ENCODE data around the gene SLC18B1. TPM values are rescaled to one million over a fixed set of nuclear protein-coding genes. Genes with fewer than 3 reads are reported as not detected.

Gene SLC18B1
- total RNA-seq, 2 experiments from 2014 or later: 5.8 to 6.0 TPM

GRCh38 chr6:132812255-132812732 is 13.9 kb upstream of the SLC18B1 start:
- Histone ChIP-seq H3K4me1 (ENCODE audit: insufficient read depth, low read length, poor library complexity, severe bottlenecking) (peaks cover 29% of the 10 kb centered on the region), H4K20me1 (ENCODE audit: insufficient read depth, low read length) (peaks cover 25% of the 10 kb centered on the region), H3K4me3 (ENCODE audit: low read depth, low read length, poor library complexity, severe bottlenecking) (peak overlapping the region; percentile 93), H2AFZ (ENCODE audit: low read length) (peak overlapping the region; percentile 86), H3K9me2 (ENCODE audit: insufficient read depth, low read length) (no peaks in the 10 kb centered on the region), H3K79me2 (ENCODE audit: insufficient read depth, low read depth, low read length) (peaks cover 30% of the 10 kb centered on the region), H3K27ac (ENCODE audit: low read depth, low read length, poor library complexity, severe bottlenecking) (peak overlapping the region; percentile 88), H3K4me2 (ENCODE audit: low read length) (peak overlapping the region; percentile 93), H3K9me3 (ENCODE audit: low read length) (no peaks in the 10 kb centered on the region), H3K36me3 (ENCODE audit: insufficient read depth, low read length) (peaks cover 29% of the 10 kb centered on the region)
- DNase-seq (ENCODE audit: low spot score): peak; percentile 46
- ChIA-PET POLR2A (interaction anchor here (0.6 to 3.5 kb wide), 19 partner anchors 8 to 543 kb away, joined by 3 to 36 read pairs (median 4); partner anchors contain the start of genes SLC18B1, STX7 and VNN2), CTCF (ENCODE audit: unreplicated experiment) (interaction anchor here (1.0 kb wide), 1 partner anchor 13 kb away, joined by 3 read pairs; no protein-coding TSS in a partner anchor)
- BruUV-seq (replicated peaks): no TSS peak
- TF ChIP-seq EZH2phosphoT487 (IDR thresholded peaks at IDR 0.05; ENCODE audit: borderline replicate concordance, low read depth, low read length): no peak
- TF ChIP-seq CTCF (conservative IDR thresholded peaks at IDR 0.05; ENCODE audit: low read length): no peak
- intact Hi-C loops (cut with micrococcal nuclease; ENCODE audit: unreplicated experiment): loop anchor here (5.0 to 10.0 kb wide), 4 partner anchors 315 to 1143 kb away; partner anchors contain the start of gene TBPL1

- no peak for DNase-seq (ENCODE audit: low spot score)
- Histone ChIP-seq H3K4me1 (ENCODE audit: insufficient read depth, low read length, poor library complexity, severe bottlenecking) (peaks cover 19% of the 10 kb centered on the region), H3K79me2 (ENCODE audit: insufficient read depth, low read depth, low read length) (peaks cover 20% of the 10 kb centered on the region), H4K20me1 (ENCODE audit: insufficient read depth, low read length) (peaks cover 15% of the 10 kb centered on the region), H3K36me3 (ENCODE audit: insufficient read depth, low read length) (peaks cover 19% of the 10 kb centered on the region), H3K9me2 (ENCODE audit: insufficient read depth, low read length) (no peaks in the 10 kb centered on the region), H3K9me3 (ENCODE audit: low read length) (no peaks in the 10 kb centered on the region), H2AFZ (ENCODE audit: low read length) (peak overlapping the region; percentile 7; the same call in 1 of the 2 replicates), H3K4me2 (ENCODE audit: low read length) (no peak overlapping the region), H3K27ac (ENCODE audit: low read depth, low read length, poor library complexity, severe bottlenecking) (no peak overlapping the region), H3K4me3 (ENCODE audit: low read depth, low read length, poor library complexity, severe bottlenecking) (no peak overlapping the region)
- TF ChIP-seq EZH2phosphoT487 (IDR thresholded peaks at IDR 0.05; ENCODE audit: borderline replicate concordance, low read depth, low read length) (no peak), CTCF (conservative IDR thresholded peaks at IDR 0.05; ENCODE audit: low read length) (no peak)
- BruUV-seq (replicated peaks): no TSS peak
- ChIA-PET CTCF (ENCODE audit: unreplicated experiment) (no interaction called here), POLR2A (interaction anchor here (0.6 to 3.5 kb wide), 7 partner anchors 13 to 542 kb away, joined by 3 to 36 read pairs (median 5); partner anchors contain the start of genes SLC18B1 and STX7)
- intact Hi-C loops (cut with micrococcal nuclease; ENCODE audit: unreplicated experiment): loop anchor here (5.0 to 10.0 kb wide), 4 partner anchors 314 to 1144 kb away; partner anchors contain the start of gene TBPL1
These were observed 12.8 kb upstream of the SLC18B1 start for GRCh38 chr6:132811276-132811675.

GRCh38 chr6:132805548-132805947 is 7.1 kb upstream of the SLC18B1 start:
- no peaks in the 10 kb centered on the region for H3K9me3 ChIP-seq (ENCODE audit: low read length)
- no peak overlapping the region for H2AFZ ChIP-seq (ENCODE audit: low read length)
- H3K4me3 ChIP-seq (ENCODE audit: low read depth, low read length, poor library complexity, severe bottlenecking): no peak overlapping the region
- no peak for DNase-seq (ENCODE audit: low spot score)
- H4K20me1 ChIP-seq (ENCODE audit: insufficient read depth, low read length): no peaks in the 10 kb centered on the region
- intact Hi-C loops (cut with micrococcal nuclease; ENCODE audit: unreplicated experiment): no loop called here
- no peaks in the 10 kb centered on the region for H3K9me2 ChIP-seq (ENCODE audit: insufficient read depth, low read length)
- CTCF ChIA-PET (ENCODE audit: unreplicated experiment): no interaction called here
- TF ChIP-seq CTCF (conservative IDR thresholded peaks at IDR 0.05; ENCODE audit: low read length) (no peak), EZH2phosphoT487 (IDR thresholded peaks at IDR 0.05; ENCODE audit: borderline replicate concordance, low read depth, low read length) (no peak)
- no peak overlapping the region for H3K4me2 ChIP-seq (ENCODE audit: low read length)
- BruUV-seq (replicated peaks): no TSS peak
- H3K27ac ChIP-seq (ENCODE audit: low read depth, low read length, poor library complexity, severe bottlenecking): no peak overlapping the region
- H3K4me1 ChIP-seq (ENCODE audit: insufficient read depth, low read length, poor library complexity, severe bottlenecking): no peaks in the 10 kb centered on the region
- H3K36me3 ChIP-seq (ENCODE audit: insufficient read depth, low read length): no peaks in the 10 kb centered on the region
- POLR2A ChIA-PET: no interaction called here
- H3K79me2 ChIP-seq (ENCODE audit: insufficient read depth, low read depth, low read length): no peaks in the 10 kb centered on the region
